Neural cell (in vitro differentiated cells): ENCODE results near the gene RDX.

Experiments used
- EP300 ChIP-seq: fragments of 450-650 bp; conservative IDR thresholded peaks from 2 replicates; pipeline ENCODE4 v1.6.1; 2014; ENCODE audit warnings: antibody characterized with exemption, mild to moderate bottlenecking, moderate library complexity; ENCODE audit not compliant: poor library complexity, severe bottlenecking
- EZH2 ChIP-seq: fragments of 200-600, 300-800 bp; shearing (Covaris generic), sonication (generic); IDR thresholded peaks from 2 replicates; pipeline ENCODE4 v1.6.1; 2014; ENCODE audit warnings: antibody characterized with exemption, low read length, borderline replicate concordance, mild to moderate bottlenecking; ENCODE audit not compliant: insufficient read depth, poor library complexity, severe bottlenecking
- TF ChIP-seq, protein P1 (sequence below): fragments of 450-650 bp; IDR thresholded peaks from 2 replicates; pipeline ENCODE4 v1.5.1; 2014; ENCODE audit warnings: antibody characterized with exemption, mild to moderate bottlenecking, moderate library complexity; ENCODE audit not compliant: poor library complexity, severe bottlenecking
- TF ChIP-seq, protein P2 (sequence below): IDR thresholded peaks from 2 replicates; pipeline ENCODE4 v1.6.1; 2012; ENCODE audit warnings: borderline replicate concordance

DNA sequence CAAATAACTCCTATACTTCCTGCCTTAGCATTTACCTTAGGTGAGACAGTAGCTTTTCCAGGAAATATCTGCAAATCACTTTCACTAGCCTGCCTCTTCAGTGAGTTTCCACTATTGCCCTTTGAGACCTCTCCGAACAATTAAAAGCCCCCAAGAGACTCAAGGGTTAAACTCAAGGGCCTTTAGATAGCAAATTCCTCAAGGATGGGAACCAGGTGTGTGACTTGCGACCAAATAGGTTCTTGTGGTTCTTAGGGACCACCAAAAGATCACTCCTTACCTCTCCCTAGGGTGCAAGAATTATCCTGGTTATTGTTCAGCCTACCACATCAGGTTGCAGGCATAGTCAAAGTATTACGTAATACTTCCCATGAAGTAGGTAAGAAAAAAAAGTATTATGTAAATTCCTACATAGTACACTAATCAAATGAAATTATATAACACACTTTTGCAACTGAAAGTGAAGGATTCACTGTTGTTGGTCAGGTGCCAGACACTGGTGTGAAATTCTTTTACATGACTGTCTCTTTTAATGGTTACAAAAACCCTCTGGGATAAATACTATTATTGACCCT lies 1.4 kb upstream of the RDX start:
- TF ChIP-seq EP300 = no peak
- TF ChIP-seq, protein P1, sequence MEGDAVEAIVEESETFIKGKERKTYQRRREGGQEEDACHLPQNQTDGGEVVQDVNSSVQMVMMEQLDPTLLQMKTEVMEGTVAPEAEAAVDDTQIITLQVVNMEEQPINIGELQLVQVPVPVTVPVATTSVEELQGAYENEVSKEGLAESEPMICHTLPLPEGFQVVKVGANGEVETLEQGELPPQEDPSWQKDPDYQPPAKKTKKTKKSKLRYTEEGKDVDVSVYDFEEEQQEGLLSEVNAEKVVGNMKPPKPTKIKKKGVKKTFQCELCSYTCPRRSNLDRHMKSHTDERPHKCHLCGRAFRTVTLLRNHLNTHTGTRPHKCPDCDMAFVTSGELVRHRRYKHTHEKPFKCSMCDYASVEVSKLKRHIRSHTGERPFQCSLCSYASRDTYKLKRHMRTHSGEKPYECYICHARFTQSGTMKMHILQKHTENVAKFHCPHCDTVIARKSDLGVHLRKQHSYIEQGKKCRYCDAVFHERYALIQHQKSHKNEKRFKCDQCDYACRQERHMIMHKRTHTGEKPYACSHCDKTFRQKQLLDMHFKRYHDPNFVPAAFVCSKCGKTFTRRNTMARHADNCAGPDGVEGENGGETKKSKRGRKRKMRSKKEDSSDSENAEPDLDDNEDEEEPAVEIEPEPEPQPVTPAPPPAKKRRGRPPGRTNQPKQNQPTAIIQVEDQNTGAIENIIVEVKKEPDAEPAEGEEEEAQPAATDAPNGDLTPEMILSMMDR = no peak
- TF ChIP-seq, protein P2, sequence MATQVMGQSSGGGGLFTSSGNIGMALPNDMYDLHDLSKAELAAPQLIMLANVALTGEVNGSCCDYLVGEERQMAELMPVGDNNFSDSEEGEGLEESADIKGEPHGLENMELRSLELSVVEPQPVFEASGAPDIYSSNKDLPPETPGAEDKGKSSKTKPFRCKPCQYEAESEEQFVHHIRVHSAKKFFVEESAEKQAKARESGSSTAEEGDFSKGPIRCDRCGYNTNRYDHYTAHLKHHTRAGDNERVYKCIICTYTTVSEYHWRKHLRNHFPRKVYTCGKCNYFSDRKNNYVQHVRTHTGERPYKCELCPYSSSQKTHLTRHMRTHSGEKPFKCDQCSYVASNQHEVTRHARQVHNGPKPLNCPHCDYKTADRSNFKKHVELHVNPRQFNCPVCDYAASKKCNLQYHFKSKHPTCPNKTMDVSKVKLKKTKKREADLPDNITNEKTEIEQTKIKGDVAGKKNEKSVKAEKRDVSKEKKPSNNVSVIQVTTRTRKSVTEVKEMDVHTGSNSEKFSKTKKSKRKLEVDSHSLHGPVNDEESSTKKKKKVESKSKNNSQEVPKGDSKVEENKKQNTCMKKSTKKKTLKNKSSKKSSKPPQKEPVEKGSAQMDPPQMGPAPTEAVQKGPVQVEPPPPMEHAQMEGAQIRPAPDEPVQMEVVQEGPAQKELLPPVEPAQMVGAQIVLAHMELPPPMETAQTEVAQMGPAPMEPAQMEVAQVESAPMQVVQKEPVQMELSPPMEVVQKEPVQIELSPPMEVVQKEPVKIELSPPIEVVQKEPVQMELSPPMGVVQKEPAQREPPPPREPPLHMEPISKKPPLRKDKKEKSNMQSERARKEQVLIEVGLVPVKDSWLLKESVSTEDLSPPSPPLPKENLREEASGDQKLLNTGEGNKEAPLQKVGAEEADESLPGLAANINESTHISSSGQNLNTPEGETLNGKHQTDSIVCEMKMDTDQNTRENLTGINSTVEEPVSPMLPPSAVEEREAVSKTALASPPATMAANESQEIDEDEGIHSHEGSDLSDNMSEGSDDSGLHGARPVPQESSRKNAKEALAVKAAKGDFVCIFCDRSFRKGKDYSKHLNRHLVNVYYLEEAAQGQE = no peak
- no peak for TF ChIP-seq EZH2
